Smooth muscle cell (in vitro differentiated cells): Measurements from ENCODE around the gene CDK14. TPM values are rescaled to one million over a fixed set of nuclear protein-coding genes. Genes with fewer than 3 reads are reported as not detected.

Source experiments
- DNase-seq: peaks from one replicate; lab custom pipeline; 2025; ENCODE audit not compliant: unreplicated experiment; lab: John Stamatoyannopoulos, UW
- H2AFZ ChIP-seq: fragments of 200-600 bp; sonication (generic); 2 replicates; pipeline ENCODE4 v1.6.0; 2016; ENCODE audit warnings: antibody characterized with exemption, low read depth, mild to moderate bottlenecking
- H3F3A ChIP-seq: fragments of 200-600 bp; sonication (generic); 2 replicates; pipeline ENCODE4 v1.6.0; 2017; ENCODE audit warnings: antibody characterized with exemption, low read depth
- H3K27ac ChIP-seq: fragments of 200-600 bp; sonication (generic); 2 replicates; pipeline ENCODE4 v1.5.1; 2016; ENCODE audit warnings: low read depth, mild to moderate bottlenecking
- H3K27me3 ChIP-seq: fragments of 200-600 bp; sonication (generic); 2 replicates; pipeline ENCODE4 v1.6.1; 2016; ENCODE audit warnings: low read depth, mild to moderate bottlenecking
- H3K36me3 ChIP-seq: fragments of 200-600 bp; sonication (generic); 2 replicates; pipeline ENCODE4 v1.5.1; 2016; ENCODE audit warnings: low read depth
- H3K4me1 ChIP-seq: fragments of 200-600 bp; sonication (generic); 2 replicates; pipeline ENCODE4 v1.5.1; 2016; ENCODE audit warnings: low read depth
- H3K4me2 ChIP-seq: fragments of 200-600 bp; sonication (generic); 2 replicates; pipeline ENCODE4 v1.6.0; 2016; ENCODE audit warnings: mild to moderate bottlenecking
- H3K4me3 ChIP-seq: fragments of 200-600 bp; sonication (generic); 2 replicates; pipeline ENCODE4 v1.5.1; 2016; ENCODE audit warnings: mild to moderate bottlenecking
- H3K79me2 ChIP-seq: fragments of 200-600 bp; sonication (generic); 2 replicates; pipeline ENCODE4 v1.6.0; 2016; ENCODE audit warnings: low read depth, mild to moderate bottlenecking
- H3K9ac ChIP-seq: fragments of 200-600 bp; sonication (generic); 2 replicates; pipeline ENCODE4 v1.6.0; 2016; ENCODE audit warnings: low read depth
- H3K9me3 ChIP-seq: fragments of 200-600 bp; sonication (generic); replicated peaks from 2 replicates; pipeline ENCODE4 v1.5.1; 2016; ENCODE audit warnings: low read depth
- H4K20me1 ChIP-seq: fragments of 200-600 bp; sonication (generic); 2 replicates; pipeline ENCODE4 v1.6.0; 2016; ENCODE audit warnings: low read depth
- WGBS: methylation state at CpG from one replicate; pipeline ENCODE4 v1.1.7; 2016; ENCODE audit warnings: low lambda C conversion rate; 5-methylcytosine and 5-hydroxymethylcytosine counted together
- polyA plus RNA-seq: library from polyadenylated mRNA; unstranded; fragments of >200 nt; fragmentation: Nextera tagmentation; extraction: Ambion mirVana; gene quantifications from 2 replicates; pipeline ENCODE4 v1.2.1, GENCODE V29; 2016
- total RNA-seq: library from RNA; depleted of rRNA; stranded (reverse); fragments of >200 nt; gene quantifications from 2 replicates; pipeline ENCODE4 v1.2.3, GENCODE V29; 2014
- TF ChIP-seq, protein P1 (sequence below): fragments of 200-600 bp; sonication (generic); IDR thresholded peaks from 2 replicates; pipeline ENCODE4 v1.5.1; 2017; ENCODE audit warnings: borderline replicate concordance, mild to moderate bottlenecking, antibody characterized with exemption; ENCODE audit not compliant: insufficient read depth, poor library complexity, severe bottlenecking

The CDK14 gene
- total and polyA plus RNA-seq, 2 experiments from 2014 or later: 4.1 to 5.3 TPM

- Histone ChIP-seq H3K27ac (no peak overlapping the region), H3K9ac (no peak overlapping the region), H3K36me3 (no peaks in the 10 kb centered on the region), H4K20me1 (no peaks in the 10 kb centered on the region), H3K4me1 (no peaks in the 10 kb centered on the region), H3K27me3 (no peaks in the 10 kb centered on the region), H3K79me2 (no peaks in the 10 kb centered on the region), H2AFZ (no peak overlapping the region), H3K4me3 (no peak overlapping the region), H3K9me3 (no peaks in the 10 kb centered on the region), H3F3A (no peaks in the 10 kb centered on the region), H3K4me2 (no peak overlapping the region)
- no peak for DNase-seq
- WGBS: 90% methylated on average over 4 of the region's 4 CpGs
- TF ChIP-seq, protein P1, sequence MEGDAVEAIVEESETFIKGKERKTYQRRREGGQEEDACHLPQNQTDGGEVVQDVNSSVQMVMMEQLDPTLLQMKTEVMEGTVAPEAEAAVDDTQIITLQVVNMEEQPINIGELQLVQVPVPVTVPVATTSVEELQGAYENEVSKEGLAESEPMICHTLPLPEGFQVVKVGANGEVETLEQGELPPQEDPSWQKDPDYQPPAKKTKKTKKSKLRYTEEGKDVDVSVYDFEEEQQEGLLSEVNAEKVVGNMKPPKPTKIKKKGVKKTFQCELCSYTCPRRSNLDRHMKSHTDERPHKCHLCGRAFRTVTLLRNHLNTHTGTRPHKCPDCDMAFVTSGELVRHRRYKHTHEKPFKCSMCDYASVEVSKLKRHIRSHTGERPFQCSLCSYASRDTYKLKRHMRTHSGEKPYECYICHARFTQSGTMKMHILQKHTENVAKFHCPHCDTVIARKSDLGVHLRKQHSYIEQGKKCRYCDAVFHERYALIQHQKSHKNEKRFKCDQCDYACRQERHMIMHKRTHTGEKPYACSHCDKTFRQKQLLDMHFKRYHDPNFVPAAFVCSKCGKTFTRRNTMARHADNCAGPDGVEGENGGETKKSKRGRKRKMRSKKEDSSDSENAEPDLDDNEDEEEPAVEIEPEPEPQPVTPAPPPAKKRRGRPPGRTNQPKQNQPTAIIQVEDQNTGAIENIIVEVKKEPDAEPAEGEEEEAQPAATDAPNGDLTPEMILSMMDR: no peak
These were observed 490.1 kb downstream of the CDK14 start for GRCh38 chr7:91086200-91086599.

DNA sequence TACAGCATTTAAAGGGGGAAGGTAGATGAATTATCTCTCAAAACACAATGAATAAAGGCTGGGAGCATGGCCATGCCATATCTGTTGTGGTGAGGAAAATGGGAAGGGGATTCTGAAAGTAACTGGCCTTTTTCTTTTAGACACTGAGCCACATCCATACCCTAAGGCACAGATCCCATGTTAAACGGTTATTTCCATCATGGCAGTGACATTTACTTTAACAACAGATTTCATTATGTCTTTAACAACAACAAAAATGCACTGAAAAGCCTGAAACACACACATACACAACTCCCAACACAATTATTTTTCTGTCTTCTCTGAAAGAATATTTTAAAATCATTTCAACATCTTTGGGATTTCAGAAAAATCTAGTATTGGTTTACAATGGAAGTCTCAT, 492.0 kb downstream of the CDK14 start:
- Histone ChIP-seq H3K9me3 (no peaks in the 10 kb centered on the region), H3K4me3 (no peak overlapping the region), H3K4me2 (no peak overlapping the region), H3K79me2 (no peaks in the 10 kb centered on the region), H3K27ac (no peak overlapping the region), H3K27me3 (no peaks in the 10 kb centered on the region), H3K36me3 (no peaks in the 10 kb centered on the region), H2AFZ (no peak overlapping the region), H3F3A (no peaks in the 10 kb centered on the region), H3K4me1 (no peaks in the 10 kb centered on the region), H3K9ac (no peak overlapping the region), H4K20me1 (no peaks in the 10 kb centered on the region)
- TF ChIP-seq, protein P1: no peak
- 69% methylated on average over 1 of the region's 1 CpG for WGBS
- DNase-seq: no peak

- TF ChIP-seq, protein P1: no peak
- H3K4me3 ChIP-seq: no peak overlapping the region
- H3F3A ChIP-seq: no peaks in the 10 kb centered on the region
- no peaks in the 10 kb centered on the region for H3K27me3 ChIP-seq
- H3K79me2 ChIP-seq: no peaks in the 10 kb centered on the region
- no peak overlapping the region for H3K9ac ChIP-seq
- no peak overlapping the region for H2AFZ ChIP-seq
- WGBS: 68% methylated on average over 1 of the region's 1 CpG
- no peak for DNase-seq
- no peak overlapping the region for H3K4me2 ChIP-seq
- no peaks in the 10 kb centered on the region for H3K4me1 ChIP-seq
- no peaks in the 10 kb centered on the region for H3K36me3 ChIP-seq
- no peaks in the 10 kb centered on the region for H4K20me1 ChIP-seq
- H3K27ac ChIP-seq: no peak overlapping the region
- no peaks in the 10 kb centered on the region for H3K9me3 ChIP-seq
These were observed 492.6 kb downstream of the CDK14 start for GRCh38 chr7:91088691-91089090.

GRCh38 chr7:91089382-91089963, 493.4 kb downstream of the CDK14 start:
- WGBS: 27% methylated on average over 5 of the region's 5 CpGs

More at GRCh38 chr7:91089382-91089963, 493.4 kb downstream of the CDK14 start:
- Histone ChIP-seq H3K9ac (no peak overlapping the region), H3K4me3 (peak overlapping the region; percentile 42), H3K27me3 (no peaks in the 10 kb centered on the region), H3K4me1 (no peaks in the 10 kb centered on the region), H3K27ac (no peak overlapping the region), H2AFZ (peak overlapping the region; percentile 77), H3F3A (no peaks in the 10 kb centered on the region), H3K9me3 (no peaks in the 10 kb centered on the region), H4K20me1 (no peaks in the 10 kb centered on the region), H3K36me3 (no peaks in the 10 kb centered on the region), H3K79me2 (no peaks in the 10 kb centered on the region), H3K4me2 (peak overlapping the region; percentile 80)
- DNase-seq: no peak
- TF ChIP-seq, protein P1: peak; percentile 80
